Suprapubic skin (tissue), 4 donors: ENCODE results near the gene RAB17. TPM values are rescaled to one million over a fixed set of nuclear protein-coding genes. Genes with fewer than 3 reads are reported as not detected.

Experiments used
- DNase-seq, 2 donors: peaks; one replicate each; pipeline ENCODE4 v3.0.0-alpha.2; 2019; ENCODE audit warnings: low spot score in 2 of 2
- H3K27ac ChIP-seq: fragments of 200-600 bp; sonication (generic); one replicate; pipeline ENCODE4 v1.5.1; 2019
- H3K27me3 ChIP-seq: fragments of 200-600 bp; sonication (generic); one replicate; pipeline ENCODE4 v1.5.1; 2019
- H3K36me3 ChIP-seq: fragments of 200-600 bp; sonication (generic); one replicate; pipeline ENCODE4 v1.5.1; 2019
- H3K4me1 ChIP-seq: fragments of 200-600 bp; sonication (generic); one replicate; pipeline ENCODE4 v1.5.1; 2019
- H3K4me3 ChIP-seq: fragments of 200-600 bp; sonication (generic); one replicate; pipeline ENCODE4 v1.5.1; 2019; ENCODE audit warnings: mild to moderate bottlenecking
- H3K9me3 ChIP-seq: fragments of 200-600 bp; sonication (generic); one replicate; pipeline ENCODE4 v1.5.1; 2019
- CTCF ChIP-seq, 2 donors: fragments of 200-600 bp in 1 of 2; fragments of 450-650 bp in 1 of 2; sonication (generic) in 1 of 2; IDR thresholded peaks; one replicate each; pipeline ENCODE4 v1.5.1; 2016 to 2019; ENCODE audit warnings: antibody characterized with exemption in 2 of 2, mild to moderate bottlenecking in 1 of 2, moderate library complexity in 1 of 2
- EP300 ChIP-seq: sonication (generic); formaldehyde crosslinking; IDR thresholded peaks from one replicate; pipeline ENCODE4 v1.6.1; 2017; ENCODE audit warnings: antibody characterized with exemption
- POLR2A ChIP-seq, 2 donors: fragments of 450-650 bp; IDR thresholded peaks; one replicate each; pipeline ENCODE4 v1.6.1; 2017; ENCODE audit warnings: antibody characterized with exemption in 2 of 2, mild to moderate bottlenecking in 2 of 2, moderate library complexity in 2 of 2
- POLR2AphosphoS5 ChIP-seq, 3 donors: sonication (generic); formaldehyde crosslinking; IDR thresholded peaks; one replicate each; pipeline ENCODE4 v1.6.1; 2017; ENCODE audit warnings: antibody characterized with exemption in 3 of 3
- WGBS: methylation state at CpG from one replicate; pipeline ENCODE4 v1.1.5; 2018; 5-methylcytosine and 5-hydroxymethylcytosine counted together
- total RNA-seq, 4 donors: library from RNA; depleted of rRNA; stranded (reverse); fragments of >200 nt; gene quantifications; one replicate each; pipeline ENCODE4 v1.1.0, GENCODE V29; 2016

The RAB17 gene
- total RNA-seq, 4 donors from 2014 or later = 3.3 to 8.5 (median 6.0) TPM

GRCh38 chr2:237533668-237534161 is 56.8 kb downstream of the RAB17 start:
- no peak for TF ChIP-seq CTCF (IDR thresholded peaks at IDR 0.05)
- no peak for TF ChIP-seq EP300
- TF ChIP-seq POLR2AphosphoS5 (IDR thresholded peaks at IDR 0.05) = no peak
- no peak for TF ChIP-seq POLR2A (IDR thresholded peaks at IDR 0.05)
- Histone ChIP-seq H3K27me3 (no peaks in the 10 kb centered on the region), H3K9me3 (no peaks in the 10 kb centered on the region), H3K36me3 (peaks cover 4% of the 10 kb centered on the region), H3K4me3 (no peak overlapping the region), H3K4me1 (no peaks in the 10 kb centered on the region), H3K27ac (no peak overlapping the region)
- no peak for DNase-seq
- 89% methylated on average over 7 of the region's 7 CpGs for WGBS

- DNase-seq = no peak
- 58% methylated on average over 11 of the region's 11 CpGs for WGBS
Measured at GRCh38 chr2:237532160-237532559, 58.4 kb downstream of the RAB17 start.

GRCh38 chr2:237530472-237531433 is 59.8 kb downstream of the RAB17 start:
- no peak overlapping the region for H3K4me3 ChIP-seq
- DNase-seq = no peak
- H3K4me1 ChIP-seq = no peaks in the 10 kb centered on the region
- H3K27ac ChIP-seq = no peak overlapping the region
- 97% methylated on average over 6 of the region's 12 CpGs for WGBS
- TF ChIP-seq POLR2AphosphoS5 (IDR thresholded peaks at IDR 0.05) (no peak), EP300 (no peak), POLR2A (IDR thresholded peaks at IDR 0.05) (no peak), CTCF (IDR thresholded peaks at IDR 0.05) (no peak)
- peaks cover 4% of the 10 kb centered on the region for H3K36me3 ChIP-seq
- no peaks in the 10 kb centered on the region for H3K9me3 ChIP-seq
- no peaks in the 10 kb centered on the region for H3K27me3 ChIP-seq

More at GRCh38 chr2:237532160-237532559, 58.4 kb downstream of the RAB17 start:
- Histone ChIP-seq H3K36me3 (peaks cover 4% of the 10 kb centered on the region), H3K4me1 (no peaks in the 10 kb centered on the region), H3K9me3 (no peaks in the 10 kb centered on the region), H3K27ac (no peak overlapping the region), H3K4me3 (no peak overlapping the region), H3K27me3 (no peaks in the 10 kb centered on the region)
- TF ChIP-seq POLR2AphosphoS5 (IDR thresholded peaks at IDR 0.05) (no peak), POLR2A (IDR thresholded peaks at IDR 0.05) (no peak), EP300 (no peak), CTCF (IDR thresholded peaks at IDR 0.05) (no peak)

GRCh38 chr2:237529452-237530402 is 60.8 kb downstream of the RAB17 start:
- H3K27ac ChIP-seq = no peak overlapping the region
- no peak overlapping the region for H3K4me3 ChIP-seq
- H3K4me1 ChIP-seq = no peaks in the 10 kb centered on the region
- no peaks in the 10 kb centered on the region for H3K27me3 ChIP-seq
- TF ChIP-seq POLR2A (IDR thresholded peaks at IDR 0.05) (no peak), CTCF (IDR thresholded peaks at IDR 0.05) (no peak), EP300 (no peak), POLR2AphosphoS5 (IDR thresholded peaks at IDR 0.05) (no peak)
- no peak for DNase-seq
- H3K36me3 ChIP-seq = peaks cover 8% of the 10 kb centered on the region
- WGBS = 84% methylated on average over 17 of the region's 19 CpGs
- no peaks in the 10 kb centered on the region for H3K9me3 ChIP-seq
